HFFc6 (cell line): ENCODE results near the gene ZFTA. TPM values are rescaled to one million over a fixed set of nuclear protein-coding genes. Genes with fewer than 3 reads are reported as not detected.
"Not testable (repeated sequence)": the region's sequence is repeated elsewhere in the genome, so short reads cannot be mapped to it uniquely, and the experiment has no call there.

Experiments used
- DNase-seq: peaks from one replicate; pipeline ENCODE4 v3.0.0-alpha.2; 2018
- H3K27ac Mint-ChIP-seq: 2 replicates; pipeline ENCODE4 v1.8.0; 2020; ENCODE audit warnings: mild to moderate bottlenecking, mixed read lengths
- H3K27me3 Mint-ChIP-seq: 2 replicates; pipeline ENCODE4 v1.8.0; 2021; ENCODE audit warnings: mild to moderate bottlenecking, moderate library complexity, mixed read lengths; ENCODE audit not compliant: insufficient read depth
- H3K36me3 Mint-ChIP-seq: 2 replicates; pipeline ENCODE4 v1.8.0; 2021; ENCODE audit warnings: low read depth, mixed read lengths
- H3K4me1 Mint-ChIP-seq: 2 replicates; pipeline ENCODE4 v1.8.0; 2020; ENCODE audit warnings: low read depth, mixed read lengths
- H3K4me3 Mint-ChIP-seq: 2 replicates; pipeline ENCODE4 v1.8.0; 2020; ENCODE audit warnings: mild to moderate bottlenecking, moderate library complexity, mixed read lengths
- H3K9me3 Mint-ChIP-seq: 2 replicates; pipeline ENCODE4 v1.8.0; 2020; ENCODE audit warnings: mild to moderate bottlenecking, mixed read lengths
- CTCF ChIP-seq: fragments of 200-600 bp; sonication (generic); IDR thresholded peaks from 2 replicates; pipeline ENCODE4 v1.5.0; 2021; ENCODE audit warnings: antibody characterized with exemption, mild to moderate bottlenecking
- total RNA-seq, 6 experiments: library from RNA; stranded (reverse); fragmentation: NEBNext Ultra II Directional; extraction: Animal tissue kit (Norgen Biotek cat#: 25700); gene quantifications; 2 replicates in 1 of 6; 3 replicates in 5 of 6; pipeline ENCODE4 v1.2.3, GENCODE V29; 2021

ZFTA gene
- total RNA-seq, 6 experiments from 2014 or later = 18.4 to 21.0 (median 19.5) TPM

GRCh38 chr11:63775191-63775590, 6.6 kb upstream of the ZFTA start:
- TF ChIP-seq CTCF = no peak
- Mint-ChIP-seq H3K9me3 (no peaks in the 10 kb centered on the region), H3K36me3 (no peaks in the 10 kb centered on the region), H3K27me3 (peaks cover 4% of the 10 kb centered on the region; the same call in 1 of the 2 replicates), H3K27ac (no peak overlapping the region), H3K4me1 (peaks cover 30% of the 10 kb centered on the region), H3K4me3 (no peak overlapping the region)
- no peak for DNase-seq

DNA sequence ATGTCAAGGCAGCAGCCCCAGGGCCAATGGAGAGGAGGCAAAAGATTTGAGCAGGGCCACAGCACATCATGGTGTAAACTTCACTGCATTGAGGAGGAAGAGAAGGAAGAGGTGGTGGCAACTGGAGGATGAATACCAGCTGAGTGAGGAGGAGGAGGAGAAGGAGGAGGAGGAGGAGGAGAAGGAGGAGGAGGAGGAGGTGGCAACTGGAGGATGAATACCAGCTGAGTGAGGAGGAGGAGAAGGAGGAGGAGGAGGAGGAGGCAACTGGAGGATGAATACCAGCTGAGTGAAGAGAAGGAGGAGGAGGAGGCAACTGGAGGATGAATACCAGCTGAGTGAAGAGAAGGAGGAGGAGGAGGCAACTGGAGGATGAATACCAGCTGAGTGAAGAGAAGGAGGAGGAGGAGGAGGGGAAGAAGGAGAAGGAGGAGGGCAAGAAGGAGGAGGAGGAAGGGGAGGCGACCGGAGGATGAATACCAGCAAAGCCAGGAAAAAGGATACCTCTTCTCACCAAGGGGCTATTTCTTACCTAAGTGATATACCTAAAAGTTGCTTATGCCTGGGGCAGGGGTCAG, 3.3 kb upstream of the ZFTA start:
- not testable (repeated sequence) for H3K36me3 Mint-ChIP-seq, H3K27me3 Mint-ChIP-seq, H3K9me3 Mint-ChIP-seq, DNase-seq
- H3K4me1 Mint-ChIP-seq = peaks cover 29% of the 10 kb centered on the region
- H3K27ac Mint-ChIP-seq = peak overlapping the region; percentile 56
- H3K4me3 Mint-ChIP-seq = peak overlapping the region; percentile 20; the same call in 1 of the 2 replicates

GRCh38 chr11:63770763-63771162, 2.2 kb upstream of the ZFTA start:
- Mint-ChIP-seq H3K9me3 (no peaks in the 10 kb centered on the region), H3K4me3 (no peak overlapping the region), H3K27ac (no peak overlapping the region), H3K4me1 (peaks cover 38% of the 10 kb centered on the region), H3K27me3 (peaks cover 2% of the 10 kb centered on the region; the same call in 1 of the 2 replicates), H3K36me3 (no peaks in the 10 kb centered on the region)
- DNase-seq = no peak
- TF ChIP-seq CTCF = no peak

DNA sequence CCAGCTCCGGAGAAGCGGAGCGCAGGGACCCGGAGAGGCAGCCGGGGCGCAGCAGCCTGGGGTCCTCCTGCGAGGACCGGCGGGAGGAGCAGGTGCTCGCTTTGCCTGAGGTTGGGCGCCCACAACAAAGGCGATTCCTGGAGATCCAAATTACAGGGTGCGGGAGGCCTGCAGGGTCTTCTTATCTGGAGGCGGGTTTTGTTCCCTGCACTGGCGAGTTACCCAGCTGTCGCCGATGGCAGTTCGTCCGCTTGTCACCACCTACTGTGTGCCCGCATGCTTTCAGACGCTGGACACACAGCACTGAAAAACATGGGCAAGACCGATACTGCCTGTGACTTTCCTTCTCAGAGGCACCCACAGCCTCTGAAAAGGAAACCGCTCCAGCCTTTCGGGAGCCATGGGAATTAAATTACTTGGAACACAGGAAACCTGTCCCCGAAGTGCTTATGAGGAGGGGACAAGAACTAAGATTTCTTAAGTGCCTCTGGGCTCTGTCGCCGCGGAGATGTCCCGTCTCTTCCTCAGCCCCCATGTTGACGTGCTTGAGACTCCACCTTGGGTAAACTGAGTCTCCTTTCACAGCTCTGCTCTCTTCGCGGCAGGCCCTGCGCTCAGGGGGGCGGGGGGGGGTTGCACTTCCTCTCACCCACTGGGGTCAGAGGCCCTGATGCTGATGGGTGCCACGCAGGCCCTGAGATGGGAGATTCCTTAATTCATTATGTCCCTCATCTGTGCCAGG, 1.3 kb upstream of the ZFTA start:
- H3K4me1 Mint-ChIP-seq = peaks cover 38% of the 10 kb centered on the region
- no peak for TF ChIP-seq CTCF
- H3K27ac Mint-ChIP-seq = peak overlapping the region; percentile 57
- H3K36me3 Mint-ChIP-seq = no peaks in the 10 kb centered on the region
- H3K27me3 Mint-ChIP-seq = peaks cover 2% of the 10 kb centered on the region; the same call in 1 of the 2 replicates
- no peaks in the 10 kb centered on the region for H3K9me3 Mint-ChIP-seq
- H3K4me3 Mint-ChIP-seq = peak overlapping the region; percentile 84
- no peak for DNase-seq

DNA sequence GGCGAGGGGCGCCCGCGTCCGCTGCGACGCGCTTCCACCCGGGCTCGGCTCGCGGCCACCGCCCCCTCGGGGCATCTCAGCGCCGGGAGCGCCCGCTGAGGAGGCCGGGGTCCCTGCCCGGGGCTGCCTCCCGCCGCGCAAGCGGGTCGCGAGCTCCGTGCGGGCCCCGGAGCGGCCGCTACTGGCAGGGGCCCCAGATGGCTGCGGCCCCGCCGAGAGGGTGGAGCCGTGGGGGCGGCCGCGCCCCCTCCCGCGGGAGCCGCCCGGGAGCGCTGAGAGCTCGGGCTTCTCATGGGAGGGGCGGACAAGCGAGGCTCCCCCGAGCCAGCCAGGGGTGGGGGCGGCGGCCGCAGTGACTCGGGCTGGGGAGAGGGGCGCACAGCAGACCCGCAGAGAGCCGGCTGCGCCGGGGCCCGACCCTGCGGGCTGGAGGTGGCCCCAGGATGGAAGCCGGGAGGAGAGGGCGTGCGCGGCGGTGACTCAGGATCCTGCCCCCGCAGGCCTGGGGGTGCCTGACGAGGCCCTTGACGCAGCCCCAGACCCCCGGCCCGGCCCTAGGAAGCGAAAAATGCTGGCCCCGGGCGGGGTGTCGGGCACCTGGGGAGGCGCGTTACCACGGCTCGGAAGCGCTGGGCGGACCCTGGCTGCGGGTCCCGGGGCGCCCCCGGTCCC, 603 bp upstream of the ZFTA start:
- Mint-ChIP-seq H3K4me1 (peaks cover 38% of the 10 kb centered on the region), H3K9me3 (no peaks in the 10 kb centered on the region), H3K27me3 (peaks cover 2% of the 10 kb centered on the region; the same call in 1 of the 2 replicates), H3K4me3 (peak overlapping the region; percentile 36; the same call in 1 of the 2 replicates), H3K36me3 (no peaks in the 10 kb centered on the region), H3K27ac (no peak overlapping the region)
- no peak for TF ChIP-seq CTCF
- no peak for DNase-seq
